HG03108 (cell line): ENCODE measurements around the gene PDSS2.

Experiments used
- ATAC-seq: cut with Tn5 transposase; IDR thresholded peaks from one replicate; pipeline ENCODE4 v1.9.1; 2021; ENCODE audit warnings: moderate library complexity; ENCODE audit not compliant: unreplicated experiment

Gene PDSS2

DNA sequence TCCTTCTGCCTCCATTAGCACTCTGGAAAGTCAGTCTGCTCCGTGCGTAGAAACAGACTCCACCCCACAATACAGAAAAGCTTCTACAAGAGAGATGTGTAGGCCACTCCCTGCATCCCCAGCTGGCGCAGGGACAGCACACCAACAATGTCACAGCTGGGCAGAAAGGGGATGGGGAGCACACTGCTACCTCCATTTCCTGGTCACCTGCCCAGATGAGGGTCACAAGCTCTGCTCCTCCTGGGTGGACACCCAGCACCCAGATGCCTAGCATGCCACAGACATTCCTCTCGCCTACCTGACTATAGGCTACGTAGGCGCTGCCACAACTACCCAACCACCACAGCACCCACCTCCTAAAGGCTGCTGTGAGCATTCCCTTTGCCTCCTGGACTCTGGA, 356.3 kb downstream of the PDSS2 start:
- no peak for ATAC-seq
